HG02623 (cell line): ENCODE results near the gene AFM.
A peak's percentile ranks its signal among the peaks of the same experiment; 100 is the strongest.

Experiments used
- ATAC-seq: cut with Tn5 transposase; IDR thresholded peaks from one replicate; pipeline ENCODE4 v1.9.1; 2021; ENCODE audit warnings: moderate library complexity; ENCODE audit not compliant: unreplicated experiment

Gene AFM, protein sequence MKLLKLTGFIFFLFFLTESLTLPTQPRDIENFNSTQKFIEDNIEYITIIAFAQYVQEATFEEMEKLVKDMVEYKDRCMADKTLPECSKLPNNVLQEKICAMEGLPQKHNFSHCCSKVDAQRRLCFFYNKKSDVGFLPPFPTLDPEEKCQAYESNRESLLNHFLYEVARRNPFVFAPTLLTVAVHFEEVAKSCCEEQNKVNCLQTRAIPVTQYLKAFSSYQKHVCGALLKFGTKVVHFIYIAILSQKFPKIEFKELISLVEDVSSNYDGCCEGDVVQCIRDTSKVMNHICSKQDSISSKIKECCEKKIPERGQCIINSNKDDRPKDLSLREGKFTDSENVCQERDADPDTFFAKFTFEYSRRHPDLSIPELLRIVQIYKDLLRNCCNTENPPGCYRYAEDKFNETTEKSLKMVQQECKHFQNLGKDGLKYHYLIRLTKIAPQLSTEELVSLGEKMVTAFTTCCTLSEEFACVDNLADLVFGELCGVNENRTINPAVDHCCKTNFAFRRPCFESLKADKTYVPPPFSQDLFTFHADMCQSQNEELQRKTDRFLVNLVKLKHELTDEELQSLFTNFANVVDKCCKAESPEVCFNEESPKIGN

DNA sequence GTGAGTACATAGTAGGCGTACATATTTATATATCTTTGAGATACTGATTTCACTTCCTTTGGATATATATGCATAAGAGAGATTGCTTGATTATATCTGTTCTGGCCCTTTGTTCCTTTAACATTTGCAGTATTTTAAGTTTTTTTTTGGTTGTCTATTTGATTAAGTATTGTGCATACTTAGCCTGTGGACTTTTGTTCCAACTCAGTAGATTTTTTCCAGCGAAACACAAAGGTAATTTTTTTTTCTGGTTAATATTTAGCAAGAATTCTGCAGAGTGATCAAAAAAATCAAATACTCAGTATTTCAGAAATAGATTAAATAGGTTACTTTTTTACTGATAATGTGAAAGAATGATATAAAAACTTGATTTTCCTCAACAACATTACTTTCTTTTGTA is at the start of gene AFM:
TSS of gene AFM (plus strand) at position 388 of the 400 bp plus-strand sequence. CDS start 31 bp downstream, outside the sequence.
- no peak for ATAC-seq

DNA sequence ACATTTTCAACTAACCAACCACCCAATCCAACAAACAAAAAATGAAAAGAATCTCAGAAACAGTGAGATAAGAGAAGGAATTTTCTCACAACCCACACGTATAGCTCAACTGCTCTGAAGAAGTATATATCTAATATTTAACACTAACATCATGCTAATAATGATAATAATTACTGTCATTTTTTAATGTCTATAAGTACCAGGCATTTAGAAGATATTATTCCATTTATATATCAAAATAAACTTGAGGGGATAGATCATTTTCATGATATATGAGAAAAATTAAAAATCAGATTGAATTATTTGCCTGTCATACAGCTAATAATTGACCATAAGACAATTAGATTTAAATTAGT is 49.8 kb upstream of the AFM start:
- ATAC-seq: no peak

DNA sequence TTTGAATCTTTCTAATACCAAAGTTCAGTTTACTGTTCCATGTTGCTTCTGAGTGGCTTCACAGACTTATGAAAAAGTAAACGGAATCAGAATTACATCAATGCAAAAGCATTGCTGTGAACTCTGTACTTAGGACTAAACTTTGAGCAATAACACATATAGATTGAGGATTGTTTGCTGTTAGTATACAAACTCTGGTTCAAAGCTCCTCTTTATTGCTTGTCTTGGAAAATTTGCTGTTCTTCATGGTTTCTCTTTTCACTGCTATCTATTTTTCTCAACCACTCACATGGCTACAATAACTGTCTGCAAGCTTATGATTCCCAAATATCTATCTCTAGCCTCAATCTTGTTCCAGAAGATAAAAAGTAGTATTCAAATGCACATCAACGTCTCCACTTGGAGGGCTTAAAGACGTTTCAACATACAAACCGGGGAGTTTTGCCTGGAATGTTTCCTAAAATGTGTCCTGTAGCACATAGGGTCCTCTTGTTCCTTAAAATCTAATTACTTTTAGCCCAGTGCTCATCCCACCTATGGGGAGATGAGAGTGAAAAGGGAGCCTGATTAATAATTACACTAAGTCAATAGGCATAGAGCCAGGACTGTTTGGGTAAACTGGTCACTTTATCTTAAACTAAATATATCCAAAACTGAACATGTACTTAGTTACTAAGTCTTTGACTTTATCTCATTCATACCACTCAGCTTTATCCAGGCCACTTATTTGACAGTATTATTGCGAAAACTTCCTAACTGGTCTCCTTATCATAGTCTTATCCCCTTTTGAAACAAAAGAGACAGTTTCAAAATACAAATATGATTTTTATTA is 49.2 kb upstream of the AFM start:
- ATAC-seq: no peak

DNA sequence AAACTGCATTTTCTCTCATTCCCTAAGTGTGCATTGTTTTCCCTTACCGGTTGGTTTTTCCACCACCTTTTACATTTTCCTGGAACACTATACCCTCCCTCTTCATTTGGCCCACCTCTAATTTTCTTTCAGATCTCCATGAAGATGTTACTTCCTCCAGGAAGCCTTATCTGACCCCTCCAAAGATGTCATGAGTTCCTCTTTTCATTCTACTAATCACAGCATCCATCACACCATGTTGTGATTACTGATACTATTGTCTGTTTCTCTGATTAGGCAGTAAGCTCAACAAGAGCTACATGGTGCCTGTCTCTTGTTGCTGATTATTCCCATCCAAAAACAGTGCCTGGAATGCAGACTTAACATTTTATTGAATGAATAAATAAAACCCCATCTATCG is 48.4 kb upstream of the AFM start:
- no peak for ATAC-seq

DNA sequence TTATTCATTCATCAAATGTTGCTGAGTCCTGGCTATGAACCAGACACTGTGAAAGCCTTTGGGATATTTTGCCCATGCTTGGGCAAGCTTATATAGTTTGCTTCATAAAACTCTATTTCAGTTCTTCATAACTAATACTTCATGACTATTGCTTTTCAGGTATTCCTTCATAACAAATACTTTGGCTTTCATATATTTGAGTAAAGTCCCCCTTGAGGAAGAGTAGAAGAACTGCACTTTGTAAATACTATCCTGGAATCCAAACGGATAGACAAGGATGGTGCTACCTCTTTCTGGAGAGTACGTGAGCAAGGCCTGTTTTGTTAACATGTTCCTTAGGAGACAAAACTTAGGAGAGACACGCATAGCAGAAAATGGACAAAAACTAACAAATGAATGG is 47.2 kb upstream of the AFM start:
- peak; percentile 41 for ATAC-seq

DNA sequence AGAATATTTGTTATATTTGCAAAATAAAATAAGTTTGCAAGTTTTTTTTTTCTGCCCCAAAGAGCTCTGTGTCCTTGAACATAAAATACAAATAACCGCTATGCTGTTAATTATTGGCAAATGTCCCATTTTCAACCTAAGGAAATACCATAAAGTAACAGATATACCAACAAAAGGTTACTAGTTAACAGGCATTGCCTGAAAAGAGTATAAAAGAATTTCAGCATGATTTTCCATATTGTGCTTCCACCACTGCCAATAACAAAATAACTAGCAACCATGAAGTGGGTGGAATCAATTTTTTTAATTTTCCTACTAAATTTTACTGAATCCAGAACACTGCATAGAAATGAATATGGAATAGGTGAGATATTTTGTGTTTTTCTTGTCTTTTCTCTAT is 45.6 kb upstream of the AFM start, which contains the start of gene AFP:
TSS of gene AFP (plus strand) at position 238 of the 400 bp plus-strand sequence. CDS start at position 280, 42 bp downstream.
- no peak for ATAC-seq

DNA sequence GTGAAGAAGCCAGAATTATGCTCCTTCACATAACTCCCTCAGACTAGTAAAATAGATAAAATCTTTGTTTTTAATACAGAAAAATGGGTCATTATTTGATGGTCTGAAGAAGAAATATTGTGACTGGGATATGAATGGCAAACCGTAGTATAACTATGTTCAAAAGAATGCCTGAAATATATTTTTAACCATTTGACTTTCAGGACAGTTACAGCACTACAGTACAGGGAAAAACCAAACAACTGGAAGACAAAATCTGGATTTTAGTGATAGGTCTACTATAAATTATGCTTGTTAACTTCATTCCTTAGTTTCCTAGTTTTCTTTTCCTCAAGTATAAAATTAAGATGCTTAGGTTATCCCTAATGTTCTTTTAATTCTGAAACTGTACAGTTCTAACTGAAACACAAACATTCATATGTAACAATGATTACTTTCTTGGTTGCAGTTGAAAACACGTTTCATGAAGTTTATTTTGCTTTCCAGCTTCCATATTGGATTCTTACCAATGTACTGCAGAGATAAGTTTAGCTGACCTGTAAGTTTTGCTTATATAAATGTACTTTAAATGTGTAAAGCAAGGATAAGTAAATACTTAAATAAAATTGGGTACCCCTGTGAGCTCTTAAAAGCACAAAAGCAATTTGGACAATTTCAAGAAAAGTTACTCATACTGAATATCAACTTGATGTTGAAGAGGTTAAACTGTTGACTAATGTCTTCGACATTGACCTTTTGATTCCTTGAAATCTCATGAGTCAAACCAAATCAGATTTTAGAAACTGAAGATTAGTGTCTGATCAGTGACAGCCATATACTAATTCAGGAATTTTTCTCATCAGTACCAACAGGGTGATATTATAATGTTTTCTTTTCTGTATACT is 44.6 kb upstream of the AFM start:
- ATAC-seq: no peak

DNA sequence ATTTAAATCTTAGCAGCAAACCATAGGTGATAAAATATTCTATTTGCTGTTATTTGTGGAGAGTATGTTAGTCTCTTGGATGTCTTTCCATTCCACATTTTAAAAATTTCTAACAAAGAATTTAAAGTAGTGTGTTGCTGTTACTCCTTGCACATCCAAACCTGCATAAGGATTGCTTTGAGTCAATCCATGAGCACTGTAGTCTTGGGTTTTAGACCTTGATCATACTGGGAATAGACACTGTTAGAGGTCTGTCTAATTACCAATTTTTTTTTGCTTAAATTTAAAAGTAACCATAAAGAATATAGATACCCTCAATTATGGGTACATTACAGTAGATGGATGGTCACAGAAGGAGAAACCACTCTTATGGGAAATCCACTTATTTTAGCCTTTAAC is 44.0 kb upstream of the AFM start:
- no peak for ATAC-seq

DNA sequence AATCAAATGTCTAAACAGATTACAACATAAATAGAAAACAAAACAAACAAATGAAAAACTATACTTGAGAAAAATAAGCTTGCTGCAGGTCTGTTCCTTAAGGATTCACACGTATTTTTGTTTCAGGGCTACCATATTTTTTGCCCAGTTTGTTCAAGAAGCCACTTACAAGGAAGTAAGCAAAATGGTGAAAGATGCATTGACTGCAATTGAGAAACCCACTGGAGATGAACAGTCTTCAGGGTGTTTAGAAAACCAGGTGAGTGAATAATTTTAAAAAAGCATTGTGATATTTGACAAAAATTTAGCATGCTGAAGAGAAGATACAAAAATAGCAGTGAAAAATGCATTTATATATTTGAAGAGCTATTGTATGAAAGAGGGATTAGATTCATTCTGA is 43.5 kb upstream of the AFM start:
- no peak for ATAC-seq

DNA sequence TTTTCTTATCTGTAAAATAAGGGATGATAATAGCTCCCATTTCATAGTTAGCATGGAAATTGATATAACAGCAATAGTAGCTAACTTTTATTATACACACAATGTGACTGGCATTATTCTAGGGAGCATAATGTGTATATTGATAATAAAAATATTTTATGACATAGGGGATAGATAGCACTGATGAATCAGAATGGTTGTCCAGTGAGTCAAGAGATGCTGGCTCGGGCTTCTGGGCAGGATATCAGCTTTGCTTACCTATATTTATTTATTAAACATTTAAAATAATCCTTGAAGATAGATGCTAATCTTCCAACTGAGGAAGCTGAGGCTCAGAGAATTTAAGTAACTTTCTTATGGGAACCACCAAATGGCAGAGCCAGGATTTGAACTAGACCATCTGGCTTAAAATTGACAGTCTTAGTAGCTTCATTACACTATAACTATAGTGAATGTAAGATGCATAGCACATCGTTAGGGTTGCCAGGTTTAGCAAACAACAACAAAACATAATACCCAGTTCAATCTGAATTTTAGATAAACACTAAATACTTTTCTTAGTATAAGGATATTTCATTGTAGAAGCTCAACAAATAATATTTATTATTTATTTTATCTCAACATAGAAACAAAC is 42.8 kb upstream of the AFM start:
- no peak for ATAC-seq

DNA sequence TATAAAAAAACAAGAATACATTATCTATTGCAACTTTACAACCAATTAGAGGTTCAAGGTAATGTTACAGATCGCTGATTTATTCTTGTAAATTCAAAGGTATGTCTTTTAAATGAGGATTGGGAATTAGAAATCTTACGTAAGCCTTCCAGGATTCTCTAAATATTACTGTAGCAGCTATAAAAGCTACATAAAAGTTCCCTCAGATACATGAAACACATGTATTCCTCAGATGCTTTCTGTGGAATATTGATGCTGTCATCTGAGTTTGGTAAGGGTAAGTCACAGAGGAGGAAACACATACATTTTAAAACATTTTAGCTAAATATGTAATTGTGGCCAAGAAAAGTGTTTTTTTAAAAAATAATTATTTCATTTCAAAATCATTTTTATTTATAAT is 42.1 kb upstream of the AFM start:
- no peak for ATAC-seq

DNA sequence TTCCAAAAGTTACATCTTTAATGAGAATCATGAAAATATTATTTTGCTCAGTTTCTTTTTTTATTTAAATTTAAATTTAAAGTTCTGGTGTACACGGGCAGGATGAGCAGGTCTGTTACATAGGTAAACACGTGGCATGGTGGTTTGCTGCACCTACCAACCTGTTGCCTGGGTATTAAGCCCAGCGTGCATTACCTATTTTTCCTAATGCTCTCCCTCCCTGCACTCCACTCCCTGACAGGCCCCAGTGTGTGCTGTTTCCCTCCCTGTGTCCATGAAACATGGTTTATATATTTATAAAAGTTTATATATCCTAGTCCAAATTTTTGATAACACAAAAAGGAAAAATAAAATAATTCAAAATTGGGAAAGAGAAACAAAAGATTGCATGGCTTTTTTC is 41.6 kb upstream of the AFM start:
- ATAC-seq: no peak

DNA sequence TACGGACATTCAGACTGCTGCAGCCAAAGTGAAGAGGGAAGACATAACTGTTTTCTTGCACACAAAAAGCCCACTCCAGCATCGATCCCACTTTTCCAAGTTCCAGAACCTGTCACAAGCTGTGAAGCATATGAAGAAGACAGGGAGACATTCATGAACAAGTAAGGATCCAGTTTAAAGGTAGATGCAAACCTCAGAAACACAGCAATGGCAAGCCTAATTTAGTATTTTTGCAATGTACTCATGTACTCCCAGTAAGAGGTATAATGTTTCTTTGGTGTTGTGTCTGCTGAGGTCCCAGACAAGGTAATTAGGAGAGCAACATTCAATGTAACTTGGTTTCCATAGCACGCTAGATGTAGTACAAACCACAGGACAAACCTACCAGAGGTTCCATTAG is 40.9 kb upstream of the AFM start:
- ATAC-seq: no peak

DNA sequence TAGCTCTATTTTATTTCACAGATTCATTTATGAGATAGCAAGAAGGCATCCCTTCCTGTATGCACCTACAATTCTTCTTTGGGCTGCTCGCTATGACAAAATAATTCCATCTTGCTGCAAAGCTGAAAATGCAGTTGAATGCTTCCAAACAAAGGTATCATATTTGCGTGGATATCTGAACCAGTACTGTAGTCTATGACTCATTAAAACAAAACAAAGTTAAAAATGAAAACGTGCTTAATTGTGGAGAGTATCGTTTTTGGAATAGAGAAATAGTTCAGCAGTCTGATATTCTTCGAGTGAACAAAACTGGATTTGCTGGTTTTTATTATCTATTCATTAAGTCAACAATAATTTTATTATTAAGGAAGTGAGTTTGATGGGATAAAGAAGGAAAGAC is 39.3 kb upstream of the AFM start:
- no peak for ATAC-seq

DNA sequence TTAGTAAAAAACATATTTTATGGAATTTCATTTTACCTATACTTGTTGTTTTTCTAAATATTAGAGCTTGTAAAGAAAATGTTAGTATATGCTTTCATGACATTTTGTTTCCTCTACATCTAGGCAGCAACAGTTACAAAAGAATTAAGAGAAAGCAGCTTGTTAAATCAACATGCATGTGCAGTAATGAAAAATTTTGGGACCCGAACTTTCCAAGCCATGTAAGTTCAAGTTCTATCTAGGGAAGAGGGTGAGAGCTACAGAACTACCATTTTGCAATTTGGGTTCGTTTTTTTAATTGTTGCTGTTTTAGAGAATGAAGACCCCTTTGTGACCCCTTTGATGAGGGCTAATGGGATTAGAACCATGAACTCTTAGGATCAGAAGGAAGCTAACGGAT is 38.3 kb upstream of the AFM start:
- ATAC-seq: no peak

DNA sequence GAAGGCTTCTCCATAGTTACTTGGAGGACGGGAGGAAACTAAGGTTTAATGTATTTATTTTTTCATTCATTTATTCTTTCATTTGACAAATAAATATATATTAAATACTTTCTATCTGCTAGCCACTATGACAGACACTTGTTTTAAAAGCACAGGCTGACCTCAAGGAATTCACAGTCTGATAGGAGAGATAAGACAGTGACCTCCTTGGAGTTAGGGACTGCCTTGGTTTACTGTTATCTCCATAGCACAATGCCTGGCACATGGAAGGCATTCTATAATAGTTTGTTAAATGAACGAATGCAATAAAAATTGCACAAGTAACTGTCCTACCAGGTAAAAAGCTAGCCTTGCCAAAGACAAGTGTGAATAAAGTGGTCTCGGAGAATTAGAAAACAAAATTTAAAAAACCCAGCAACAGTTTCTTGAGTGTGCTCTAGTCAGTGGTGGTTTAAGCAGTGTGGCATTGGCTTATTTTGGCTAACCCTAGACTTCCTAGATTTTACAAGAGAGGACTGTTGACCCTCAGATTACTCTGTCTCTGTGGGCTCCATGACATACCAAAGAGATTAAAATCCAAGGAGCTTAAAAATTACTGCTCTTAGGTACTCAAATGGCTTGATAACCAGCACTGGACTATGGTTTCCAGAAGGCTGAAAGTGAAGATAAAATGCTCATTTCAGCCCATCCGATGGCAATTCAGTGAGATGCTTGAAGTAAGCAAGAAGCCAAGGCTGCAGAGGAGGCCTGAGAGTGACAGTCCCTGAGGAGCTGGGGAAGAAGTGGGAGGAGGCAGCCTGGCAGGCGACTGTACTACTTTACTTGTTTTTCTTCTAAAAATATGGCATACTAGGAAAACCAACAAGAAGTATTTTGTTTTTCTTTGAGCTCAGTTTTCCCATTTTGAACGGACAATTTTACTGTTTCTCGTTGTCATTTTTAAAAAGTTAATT is 35.9 kb upstream of the AFM start:
- no peak for ATAC-seq

DNA sequence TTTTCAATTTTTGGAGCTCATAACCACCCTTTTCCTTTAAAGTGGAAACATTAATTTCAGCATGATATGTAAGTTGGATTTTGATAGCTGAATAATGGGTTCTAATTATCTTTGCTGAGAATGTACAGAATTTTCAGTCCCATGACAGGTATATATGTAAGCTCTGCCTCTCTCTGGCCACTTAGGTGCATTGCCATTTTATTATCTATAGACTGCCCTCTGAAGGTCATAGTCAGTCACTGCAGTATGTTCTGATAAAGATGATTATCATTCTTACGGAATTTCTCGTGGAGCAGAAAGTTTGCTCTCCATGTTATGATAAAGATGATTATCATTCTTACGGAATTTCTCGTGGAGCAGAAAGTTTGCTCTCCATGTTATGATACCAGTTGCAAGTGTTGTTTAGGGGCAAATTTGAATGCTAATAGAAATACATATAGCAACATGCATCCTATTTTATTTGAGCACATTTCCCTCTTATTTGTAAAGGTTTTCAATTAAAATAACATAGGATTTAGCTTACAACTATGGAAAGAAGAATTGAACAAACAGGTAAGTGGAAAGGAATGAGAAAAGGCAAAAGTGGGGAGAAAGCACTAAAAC is 35.1 kb upstream of the AFM start:
- ATAC-seq: peak; percentile 99

DNA sequence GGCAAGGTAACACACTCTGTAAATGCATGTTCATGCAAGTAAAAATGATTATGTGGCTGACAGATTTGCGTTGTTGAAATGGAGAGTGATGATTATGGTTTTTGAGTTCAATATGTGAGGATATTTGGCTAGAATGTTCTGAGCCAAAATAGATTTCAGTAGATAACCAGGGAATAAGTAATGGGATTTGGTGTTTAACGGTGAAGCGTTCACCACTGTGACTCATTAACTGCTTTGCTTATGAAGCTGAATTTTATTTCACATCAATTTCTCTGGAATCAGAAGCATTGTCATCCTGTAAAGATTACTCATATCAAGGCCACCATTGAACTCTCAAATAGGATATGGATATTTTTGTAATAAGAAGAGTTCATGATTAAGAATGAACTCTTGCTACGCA is 33.9 kb upstream of the AFM start:
- ATAC-seq: no peak
